ENCODE results near the gene VPS29. TPM values are rescaled to one million over a fixed set of nuclear protein-coding genes. Genes with fewer than 3 reads are reported as not detected.
"Not testable (repeated sequence)": the region's sequence is repeated elsewhere in the genome, so short reads cannot be mapped to it uniquely, and the experiment has no call there.

The VPS29 gene
- 102 TPM for total RNA-seq

- peak; percentile 99 for DNase-seq (ENCODE audit: low spot score)
- intact Hi-C loops (cut with DNase I): no loop called here
- ATAC-seq: peak; percentile 99
Observed at GRCh38 chr12:110501752-110502738, at the start of gene VPS29, which contains the start of gene RAD9B. Gene VPS29, minus strand, starts transcription at chr12:110502111. Its CDS starts 60 bp downstream, at chr12:110502051. Gene RAD9B, plus strand, starts transcription at chr12:110502331. Its CDS starts 7 bp downstream, at chr12:110502338.

- ATAC-seq: no peak
- DNase-seq (ENCODE audit: low spot score): no peak
- intact Hi-C loops (cut with DNase I): no loop called here
Observed at GRCh38 chr12:110550981-110551380, 49.1 kb upstream of the VPS29 start.

GRCh38 chr12:110549716-110550115, 47.8 kb upstream of the VPS29 start:
- intact Hi-C loops (cut with DNase I): no loop called here
- no peak for DNase-seq (ENCODE audit: low spot score)
- no peak for ATAC-seq

GRCh38 chr12:110548678-110549077, 46.8 kb upstream of the VPS29 start:
- ATAC-seq (no peak), DNase-seq (ENCODE audit: low spot score) (no peak)
- intact Hi-C loops (cut with DNase I): no loop called here

GRCh38 chr12:110547090-110547489, 45.2 kb upstream of the VPS29 start:
- DNase-seq (ENCODE audit: low spot score) (no peak), ATAC-seq (no peak)
- intact Hi-C loops (cut with DNase I): no loop called here

DNA sequence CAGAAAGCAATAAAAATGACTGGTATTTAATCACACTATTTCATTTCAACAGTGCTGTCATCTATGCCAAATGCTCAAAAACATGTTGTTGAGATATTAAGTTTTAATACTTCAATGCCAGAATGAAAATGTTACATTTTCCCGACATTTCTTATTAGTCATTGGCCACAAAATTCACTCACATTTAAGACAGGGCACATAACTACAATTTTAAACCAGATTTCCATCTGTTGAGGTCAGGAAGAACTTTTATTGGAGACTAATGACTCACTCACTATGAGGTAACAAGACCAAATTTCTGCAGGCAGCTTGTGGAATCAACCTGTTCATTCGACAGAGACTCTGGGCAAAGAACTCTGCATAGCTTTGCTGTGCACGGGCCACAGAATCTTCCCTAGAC, 44.4 kb upstream of the VPS29 start:
- ATAC-seq (no peak), DNase-seq (ENCODE audit: low spot score) (no peak)
- intact Hi-C loops (cut with DNase I): no loop called here

DNA sequence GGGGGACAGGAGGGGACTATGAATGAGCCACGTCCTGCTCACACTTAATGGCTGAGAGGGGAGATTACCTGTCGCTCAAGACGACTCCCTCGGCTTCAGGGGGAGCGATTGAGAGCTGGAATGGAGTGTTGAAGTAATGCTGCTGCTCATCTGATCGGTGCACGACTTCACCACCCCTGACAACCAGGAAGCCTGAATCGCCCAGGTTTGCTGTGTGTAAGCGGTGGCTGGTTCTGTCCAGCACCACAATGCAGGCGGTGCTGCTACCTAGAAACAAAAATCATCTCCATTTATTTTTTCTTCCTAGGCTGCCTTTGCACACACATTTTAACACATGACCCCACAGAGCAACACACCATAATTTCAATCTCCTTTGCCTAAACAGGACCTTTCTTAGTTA, 43.9 kb upstream of the VPS29 start:
- ATAC-seq (no peak), DNase-seq (ENCODE audit: low spot score) (no peak)
- intact Hi-C loops (cut with DNase I): no loop called here

DNA sequence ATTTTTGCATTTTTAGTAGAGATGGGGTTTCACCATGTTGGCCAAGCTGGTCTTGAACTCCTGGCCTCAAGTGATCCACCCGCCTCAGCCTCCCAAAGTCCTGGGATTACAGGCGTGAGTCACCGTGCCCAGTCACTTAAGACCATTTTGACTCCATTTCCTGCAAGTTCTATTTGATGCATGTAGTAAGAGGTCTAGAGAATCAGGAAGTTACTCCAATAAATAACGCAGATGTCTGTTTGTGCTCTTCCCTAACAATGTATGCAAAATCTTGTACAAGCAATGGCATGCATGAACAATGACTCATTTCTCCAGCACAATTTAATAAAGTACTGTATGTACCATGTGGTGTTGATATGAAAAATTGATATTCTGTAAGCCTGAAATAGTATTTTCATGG, 43.3 kb upstream of the VPS29 start:
- DNase-seq (ENCODE audit: low spot score); intact Hi-C loops (cut with DNase I); ATAC-seq: not testable (repeated sequence)

DNA sequence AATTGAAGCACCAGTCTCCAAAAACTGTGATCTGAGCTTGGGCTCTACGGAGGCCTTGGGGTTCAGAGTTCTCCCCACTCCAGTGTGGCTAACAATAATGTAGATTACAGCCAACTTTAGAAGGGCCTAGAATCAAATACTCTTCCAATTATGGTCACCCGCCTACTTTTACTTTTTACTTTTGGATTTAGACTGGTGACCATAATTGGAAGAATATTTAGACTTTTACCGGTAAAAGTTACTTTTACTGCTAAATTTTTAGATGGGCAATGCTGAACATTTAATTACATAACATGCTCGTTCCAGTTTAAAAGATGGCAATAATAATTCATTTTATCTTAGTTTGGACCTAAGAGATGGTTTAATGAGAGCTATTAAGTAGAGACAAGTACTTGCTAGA, 42.1 kb upstream of the VPS29 start:
- DNase-seq (ENCODE audit: low spot score): no peak
- no peak for ATAC-seq
- intact Hi-C loops (cut with DNase I): no loop called here

DNA sequence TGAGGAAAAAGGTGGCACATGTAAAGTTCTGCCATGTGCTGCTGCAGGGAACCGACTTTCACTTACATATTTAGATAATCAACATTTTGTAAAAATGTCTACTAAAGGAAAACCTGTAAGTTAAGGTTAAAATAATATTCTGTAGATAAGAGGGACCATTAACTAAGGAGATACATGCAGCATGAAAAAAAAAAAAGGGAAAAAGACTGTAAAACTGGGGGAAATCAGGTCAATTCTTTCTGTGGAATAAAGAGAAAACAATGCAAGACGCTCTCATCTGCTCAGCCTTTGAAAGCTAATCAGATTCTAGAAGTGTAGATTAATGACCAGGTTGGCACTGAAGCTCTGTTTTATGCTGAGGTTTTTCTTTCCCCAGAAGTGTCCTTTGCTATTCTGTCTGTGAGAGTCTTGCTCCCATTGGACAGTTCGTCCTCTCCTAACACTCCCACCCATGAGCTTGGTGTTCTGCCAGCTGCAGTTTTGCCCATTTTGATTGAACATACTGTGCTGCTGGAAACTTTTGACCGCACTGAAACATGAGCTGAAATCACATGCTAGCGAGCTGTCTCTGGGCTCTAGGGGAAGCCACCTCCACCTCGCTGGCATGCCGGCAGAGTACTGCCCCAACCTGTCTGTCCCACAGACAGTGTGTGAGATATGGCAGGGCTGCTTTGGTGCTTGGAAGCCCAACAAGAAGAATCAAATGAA, 41.5 kb upstream of the VPS29 start:
- intact Hi-C loops (cut with DNase I): no loop called here
- peak; percentile 98 for ATAC-seq

DNA sequence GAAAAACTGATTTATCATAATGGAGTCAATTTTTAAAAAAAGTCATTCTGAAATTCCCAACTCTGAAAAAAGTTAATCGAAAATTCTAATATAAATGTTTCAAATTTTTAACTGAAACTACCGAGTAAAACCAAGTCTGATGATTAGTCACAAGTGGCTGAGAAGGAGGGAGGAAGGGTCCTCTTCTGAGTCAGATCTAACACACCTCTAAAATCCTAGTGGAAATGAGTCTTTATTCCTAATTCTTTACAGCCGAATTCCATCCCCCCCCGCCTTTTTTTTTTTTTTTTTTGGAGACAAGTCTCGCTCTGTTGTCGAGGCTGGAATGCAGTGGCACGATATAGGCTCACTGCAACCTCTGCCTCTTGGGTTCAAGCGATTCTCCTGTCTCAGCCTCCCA, 38.1 kb upstream of the VPS29 start:
- DNase-seq (ENCODE audit: low spot score) (no peak), ATAC-seq (no peak)
- intact Hi-C loops (cut with DNase I): no loop called here

More for the DNA sequence above, 41.5 kb upstream of the VPS29 start:
- DNase-seq (ENCODE audit: low spot score): peak; percentile 92

- no peak for ATAC-seq
- intact Hi-C loops (cut with DNase I): no loop called here
- no peak for DNase-seq (ENCODE audit: low spot score)
Observed at GRCh38 chr12:110538869-110539622, 37.1 kb upstream of the VPS29 start.

GRCh38 chr12:110537605-110538409, 35.9 kb upstream of the VPS29 start:
- intact Hi-C loops (cut with DNase I): no loop called here
- no peak for DNase-seq (ENCODE audit: low spot score)
- ATAC-seq: peak; percentile 24

DNA sequence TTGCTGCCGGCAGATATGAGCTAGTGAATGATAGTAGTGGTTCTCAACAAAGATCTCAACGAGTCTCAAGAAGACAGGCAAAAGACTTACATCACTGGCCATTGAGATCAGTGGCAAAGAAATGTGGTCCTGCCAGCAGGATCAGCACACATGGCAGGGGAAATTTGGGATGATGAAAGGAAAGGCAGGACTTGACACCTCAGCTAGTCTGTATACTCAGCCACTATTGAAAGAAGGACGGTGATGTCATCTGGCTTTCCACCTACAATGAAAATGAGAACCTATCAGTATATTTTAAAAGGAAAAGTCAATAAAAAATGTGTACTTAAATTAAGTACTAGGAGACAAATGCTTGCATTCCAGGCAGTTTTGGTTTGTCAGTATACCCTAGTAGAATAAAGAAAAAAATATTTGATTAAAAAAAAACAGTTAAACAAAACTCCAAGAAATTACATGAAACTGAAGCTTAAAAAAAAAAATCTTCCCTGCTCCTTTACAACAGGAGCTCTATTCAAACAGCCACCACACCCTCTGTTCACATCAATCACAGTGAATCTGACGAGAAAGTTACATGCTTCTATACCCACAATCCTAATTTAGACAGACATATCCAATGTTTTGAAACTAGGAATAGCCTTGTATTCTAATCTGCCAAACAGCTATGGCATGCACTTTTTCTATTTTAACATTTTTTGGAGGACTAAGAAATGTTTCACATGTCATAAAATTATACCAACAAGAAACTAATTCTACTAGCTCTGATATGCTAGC, 35.1 kb upstream of the VPS29 start:
- ATAC-seq (no peak), DNase-seq (ENCODE audit: low spot score) (no peak)
- intact Hi-C loops (cut with DNase I): no loop called here

DNA sequence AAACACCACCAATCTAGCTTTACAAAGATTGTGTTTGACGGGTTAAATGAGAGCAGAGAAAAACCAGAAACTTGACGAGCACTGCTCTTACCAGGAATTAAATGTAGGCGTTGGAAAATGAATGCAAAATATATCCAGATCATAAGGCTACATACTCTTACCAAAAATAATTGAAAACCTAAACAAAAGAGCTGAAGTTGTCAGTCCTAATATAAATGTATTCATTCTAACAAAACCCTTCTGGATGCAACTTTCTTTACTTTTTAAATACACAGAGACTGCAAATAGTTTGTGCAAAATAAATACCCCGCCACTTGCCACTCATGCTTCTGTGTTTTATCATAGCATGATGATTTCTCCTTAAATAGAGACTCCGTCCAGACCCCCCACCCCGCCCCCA, 32.9 kb upstream of the VPS29 start:
- DNase-seq (ENCODE audit: low spot score) (no peak), ATAC-seq (no peak)
- intact Hi-C loops (cut with DNase I): no loop called here

DNA sequence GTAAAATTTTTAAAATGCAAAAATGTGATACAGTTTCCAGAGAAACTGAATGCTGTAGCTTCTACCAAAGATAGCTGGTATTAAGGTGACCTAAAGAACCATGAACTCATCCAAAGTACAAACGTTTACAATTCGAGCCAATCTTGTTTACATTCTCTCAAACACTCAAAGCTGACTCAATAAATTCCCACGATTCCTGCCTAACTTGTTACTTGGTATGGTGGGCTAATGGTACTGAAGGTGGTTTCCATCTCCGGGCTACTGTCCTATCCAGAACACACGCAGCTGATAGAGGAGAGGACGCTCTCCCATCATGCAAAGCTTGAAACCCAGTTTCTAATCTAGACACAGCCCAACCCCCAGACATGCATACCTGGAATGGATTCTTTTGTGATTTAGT, 31.7 kb upstream of the VPS29 start:
- intact Hi-C loops (cut with DNase I): no loop called here
- DNase-seq (ENCODE audit: low spot score) (no peak), ATAC-seq (no peak)

DNA sequence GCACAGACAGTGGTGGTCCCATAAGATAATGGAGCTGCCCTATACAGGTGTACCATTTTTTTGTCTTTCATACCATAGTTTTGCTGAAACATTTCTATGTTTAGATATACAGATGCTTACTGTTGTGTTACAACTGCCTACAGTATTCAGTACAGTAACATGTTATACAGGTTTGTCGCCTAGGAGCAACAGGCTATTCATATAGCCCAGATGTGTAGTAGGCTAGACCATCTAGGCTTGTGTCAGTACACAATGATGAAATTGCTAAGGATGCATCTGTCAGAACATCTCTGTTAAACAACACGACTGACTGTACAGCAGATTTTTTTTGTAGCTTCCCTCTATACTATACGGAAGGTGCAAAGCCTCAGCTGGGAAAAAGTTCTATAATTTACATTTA, 30.7 kb upstream of the VPS29 start:
- DNase-seq (ENCODE audit: low spot score) (no peak), ATAC-seq (no peak)
- intact Hi-C loops (cut with DNase I): no loop called here

Measured in sciatic nerve (tissue), 2 donors.